NCI-H128 (cell line): ENCODE results near the gene EXOC3L4.
"Not testable (repeated sequence)": the region's sequence is repeated elsewhere in the genome, so short reads cannot be mapped to it uniquely, and the experiment has no call there.

Experiments used
- DNase-seq: peaks from one replicate; lab custom pipeline; 2025; ENCODE audit not compliant: unreplicated experiment; lab: John Stamatoyannopoulos, UW

The EXOC3L4 gene

DNA sequence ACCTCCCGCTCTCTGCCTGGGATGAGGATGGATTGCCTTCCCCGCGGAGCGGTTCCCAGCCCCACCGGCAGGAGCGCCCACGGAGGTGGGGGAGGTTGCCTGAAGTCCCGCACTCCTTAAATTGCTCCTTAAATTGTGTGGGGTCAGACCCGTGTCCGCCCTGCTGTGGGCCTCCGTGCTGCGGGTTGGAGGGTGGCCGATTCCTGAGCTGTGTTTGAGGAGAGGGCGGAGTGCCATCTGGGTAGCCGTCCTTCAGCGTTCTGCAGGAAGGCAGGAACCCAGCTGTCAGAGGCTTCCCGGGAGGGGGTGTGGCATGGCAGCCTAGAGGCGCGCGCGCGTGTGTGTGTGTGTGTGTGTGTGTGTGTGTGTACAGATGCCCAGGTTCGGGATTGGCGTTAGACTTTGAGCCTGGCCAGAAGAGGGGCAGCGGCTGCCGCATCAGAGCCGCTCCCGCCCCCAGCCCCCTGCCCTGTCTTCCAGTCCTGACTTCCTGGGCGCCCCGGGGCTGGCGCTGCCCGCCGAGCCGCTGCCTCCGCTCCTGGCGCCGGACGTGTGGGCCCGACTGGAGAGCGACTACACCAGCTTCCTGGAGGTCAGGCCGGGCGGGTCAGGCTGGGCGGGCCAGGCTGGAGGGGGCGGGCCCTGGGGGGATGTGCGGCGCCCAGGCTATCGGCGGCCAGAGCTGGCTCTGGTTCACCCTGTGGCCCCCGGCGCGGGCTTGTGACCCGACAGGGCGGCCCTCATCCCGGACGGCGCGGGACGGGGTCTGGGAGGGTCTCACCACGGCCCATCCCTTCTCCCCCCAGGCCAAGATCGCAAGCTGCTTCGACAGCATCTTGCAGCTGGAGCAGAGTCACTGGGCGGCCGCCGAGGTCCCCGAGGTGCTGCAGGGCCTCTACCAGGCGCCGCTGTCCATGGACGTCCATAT is 9.2 kb downstream of the EXOC3L4 start:
- peak; percentile 42 for DNase-seq

DNA sequence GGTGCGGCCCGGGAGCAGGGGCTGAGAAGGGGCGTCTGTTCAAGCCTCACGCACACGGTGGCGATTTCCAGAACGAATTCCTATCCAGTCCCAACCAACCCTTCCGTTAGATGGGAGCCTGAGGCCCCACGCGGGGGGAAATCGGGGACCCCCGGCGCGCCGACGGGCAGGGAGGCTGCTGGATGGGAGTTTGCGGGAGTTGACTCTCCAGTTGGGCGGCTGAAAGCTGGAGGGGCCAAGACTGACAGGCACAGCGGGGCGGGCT is 9.8 kb downstream of the EXOC3L4 start:
- no peak for DNase-seq

DNA sequence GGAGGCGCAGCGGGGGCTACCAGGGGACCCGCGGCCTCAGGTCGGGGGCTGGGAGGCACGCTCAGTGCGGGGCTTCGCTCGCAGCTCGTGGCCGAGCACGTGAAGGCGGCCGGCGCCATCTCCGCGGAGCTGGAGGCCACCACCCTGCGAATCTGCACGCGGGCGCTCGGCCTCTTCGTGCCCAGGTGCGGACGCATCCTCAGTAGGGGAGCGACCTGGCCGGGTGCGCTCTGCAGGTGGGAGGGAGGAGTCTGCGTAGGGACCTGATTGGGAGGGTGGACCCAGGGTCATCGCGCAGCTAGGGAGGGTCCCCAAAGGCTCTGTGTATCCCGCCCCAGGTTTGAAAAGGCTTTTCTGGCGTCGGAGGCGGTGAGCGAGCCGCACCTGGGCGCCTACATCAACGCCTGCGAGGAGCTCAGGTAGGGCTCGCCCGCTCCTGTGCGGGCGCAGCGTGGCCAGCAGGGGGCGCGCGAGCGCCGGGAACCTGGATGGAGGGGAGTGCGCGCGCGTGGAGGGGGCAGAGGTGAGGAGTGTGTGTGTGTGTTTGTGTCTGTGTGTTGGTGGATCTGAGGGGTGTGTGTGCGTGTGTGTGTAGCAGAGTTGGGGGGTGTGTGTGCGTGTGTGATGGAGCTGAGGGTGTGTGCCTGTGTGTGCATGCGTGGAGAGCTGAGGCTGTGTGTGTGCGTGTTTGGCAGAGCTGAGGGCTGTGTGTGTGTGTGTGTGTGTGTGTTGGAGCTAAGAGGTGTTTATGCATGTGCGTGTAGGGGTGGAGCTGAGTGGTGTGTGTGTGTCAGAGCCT is 10.3 kb downstream of the EXOC3L4 start:
- peak; percentile 62 for DNase-seq

DNA sequence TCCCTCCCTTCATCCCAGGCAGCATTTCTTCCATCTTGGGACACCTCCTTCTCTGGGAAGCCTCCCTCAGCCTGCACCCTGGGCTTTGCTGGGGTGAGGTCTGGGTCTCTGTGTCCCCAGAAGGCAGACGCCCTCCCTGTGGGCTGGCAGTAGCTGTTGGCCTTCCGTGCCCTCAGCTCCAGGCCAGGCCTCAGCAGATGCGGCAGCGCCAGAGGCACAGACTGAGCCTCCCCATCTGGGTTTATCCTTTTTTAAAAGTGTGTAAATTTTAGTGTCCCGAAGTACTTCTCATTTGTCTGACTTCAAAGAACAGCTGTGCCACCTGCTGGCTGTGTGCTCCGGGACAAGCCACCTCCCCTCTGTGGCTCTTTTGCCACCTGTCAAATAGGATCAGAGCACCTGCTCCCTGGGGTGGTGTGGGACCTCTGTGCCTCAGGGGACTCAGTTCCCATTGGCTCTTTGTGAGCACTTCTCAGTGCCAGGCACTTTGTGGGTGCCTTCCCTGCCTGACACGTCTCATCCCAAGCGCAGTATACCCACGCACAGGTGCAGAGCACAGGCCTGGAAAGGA is 11.1 kb downstream of the EXOC3L4 start:
- DNase-seq: no peak

DNA sequence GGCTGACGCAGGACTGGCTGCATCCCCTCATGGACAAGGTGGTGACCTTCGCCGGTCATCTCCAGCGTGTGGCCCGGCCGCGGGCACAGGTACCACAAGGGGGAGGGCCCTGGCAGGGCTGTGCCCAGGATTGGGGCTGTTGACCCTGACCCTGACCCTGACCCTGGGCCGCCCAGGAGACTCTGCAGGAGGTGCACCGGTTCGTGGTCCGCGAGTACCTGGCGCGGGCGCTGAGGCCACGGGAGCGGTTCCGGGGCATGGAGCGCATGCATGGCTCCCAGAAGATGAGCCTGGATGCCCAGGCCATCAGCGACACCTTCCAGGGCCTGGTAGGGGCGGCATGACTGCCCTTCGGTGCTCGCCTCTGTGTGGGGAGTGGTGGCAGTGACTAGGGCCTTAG is 12.9 kb downstream of the EXOC3L4 start:
- DNase-seq: no peak

DNA sequence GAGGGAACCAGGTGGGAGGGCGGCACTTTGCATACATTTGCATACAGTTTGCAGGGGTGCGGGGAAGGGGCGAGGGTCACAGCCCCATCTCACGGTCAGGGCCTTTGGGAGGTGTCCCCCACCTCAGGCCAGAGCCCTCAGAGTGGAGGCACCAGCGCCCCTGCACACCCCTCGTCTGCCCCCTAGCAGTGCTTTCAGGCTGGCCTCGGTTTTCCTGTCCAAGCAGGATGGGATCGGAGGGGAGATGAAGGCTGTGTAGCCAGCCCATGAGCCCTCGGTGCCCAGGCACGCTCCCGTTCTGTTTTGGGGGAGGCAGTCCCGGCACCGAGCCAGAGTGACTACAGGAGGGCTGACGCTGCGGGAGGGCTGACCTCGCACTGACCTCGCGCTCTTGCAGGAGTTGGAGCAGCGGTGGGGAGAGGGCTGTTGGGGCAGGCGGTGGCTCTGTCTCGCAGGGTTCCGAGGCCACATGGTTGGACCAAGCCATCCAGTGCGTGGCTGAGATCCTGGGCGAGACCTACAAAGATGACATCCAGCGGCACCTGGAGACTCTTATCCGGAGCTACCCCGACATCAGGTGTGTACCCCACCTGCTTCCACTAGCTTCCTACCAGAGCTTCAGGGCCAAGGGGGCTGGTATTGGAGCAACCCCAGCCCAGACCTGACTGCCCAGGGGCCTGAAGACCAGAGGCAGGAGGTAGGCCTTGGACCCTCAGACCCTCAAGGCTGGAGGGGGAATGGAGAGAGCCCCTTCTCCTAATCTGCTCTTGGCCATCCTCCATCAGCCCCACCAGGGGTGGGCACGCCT is 13.6 kb downstream of the EXOC3L4 start:
- no peak for DNase-seq

DNA sequence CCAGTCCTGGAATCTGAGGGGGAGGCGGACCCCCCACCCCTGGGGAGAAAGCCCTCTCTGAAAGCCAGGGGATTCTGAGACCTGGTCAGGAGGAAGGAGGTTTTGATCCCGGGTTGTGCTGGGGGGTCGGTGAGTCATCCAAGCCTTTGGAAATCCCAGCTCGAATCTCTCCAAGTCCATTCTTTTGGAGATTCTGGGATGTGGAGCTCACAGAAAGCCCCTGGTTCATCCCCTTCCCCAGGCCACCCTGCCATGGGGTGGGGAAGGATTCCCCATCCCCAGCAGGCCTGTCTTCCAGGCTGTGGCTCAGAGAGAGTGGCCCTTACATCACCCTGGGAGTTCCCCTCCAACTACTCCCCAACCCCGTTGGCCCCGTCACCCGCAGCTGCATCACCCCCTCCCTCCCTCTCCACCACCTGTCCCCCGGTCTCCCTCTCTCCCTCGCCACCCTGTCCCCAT is 14.3 kb downstream of the EXOC3L4 start:
- DNase-seq: no peak

DNA sequence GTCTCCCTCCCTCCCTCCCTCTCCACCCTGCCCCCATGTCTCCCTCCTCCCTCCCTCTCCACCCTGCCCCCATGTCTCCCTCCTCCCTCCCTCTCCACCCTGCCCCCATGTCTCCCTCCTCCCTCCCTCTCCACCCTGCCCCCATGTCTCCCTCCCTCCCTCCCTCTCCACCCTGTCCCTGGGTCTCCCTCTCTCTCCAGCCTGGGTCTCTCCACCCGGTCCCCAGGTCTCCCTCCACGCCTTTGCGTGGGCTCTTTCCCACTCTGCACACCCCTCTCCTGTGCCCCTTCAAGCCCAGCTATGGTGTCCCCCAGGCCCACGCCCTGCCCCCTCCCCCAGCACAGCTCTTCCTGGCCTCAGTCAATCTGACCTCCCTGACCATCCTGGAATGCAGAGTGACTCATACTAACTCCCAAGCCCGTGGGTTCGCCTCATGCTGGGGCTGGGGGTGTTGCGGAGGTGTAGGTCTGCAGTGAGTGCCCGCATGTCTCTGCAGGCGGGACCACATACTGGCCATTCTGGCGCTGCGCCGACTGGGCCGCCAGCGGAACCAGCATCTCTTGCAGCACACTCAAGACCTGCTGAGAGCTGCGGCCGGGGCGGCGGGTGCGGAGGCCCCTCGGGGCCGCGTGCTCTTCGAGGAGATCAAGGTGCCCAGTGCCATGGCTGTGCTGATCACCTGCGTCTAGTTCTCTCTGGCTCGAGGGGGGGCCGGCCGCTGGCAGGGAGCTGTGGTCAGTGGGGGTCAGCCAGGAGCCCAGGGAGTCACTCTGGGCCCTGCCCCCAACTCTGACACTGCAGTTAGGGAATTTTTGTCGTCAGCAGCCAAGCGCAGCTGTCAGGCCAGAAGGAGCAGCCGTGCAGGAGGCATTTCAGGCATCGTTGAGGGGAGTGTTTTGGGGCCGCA is 15.3 kb downstream of the EXOC3L4 start:
- DNase-seq: no peak

DNA sequence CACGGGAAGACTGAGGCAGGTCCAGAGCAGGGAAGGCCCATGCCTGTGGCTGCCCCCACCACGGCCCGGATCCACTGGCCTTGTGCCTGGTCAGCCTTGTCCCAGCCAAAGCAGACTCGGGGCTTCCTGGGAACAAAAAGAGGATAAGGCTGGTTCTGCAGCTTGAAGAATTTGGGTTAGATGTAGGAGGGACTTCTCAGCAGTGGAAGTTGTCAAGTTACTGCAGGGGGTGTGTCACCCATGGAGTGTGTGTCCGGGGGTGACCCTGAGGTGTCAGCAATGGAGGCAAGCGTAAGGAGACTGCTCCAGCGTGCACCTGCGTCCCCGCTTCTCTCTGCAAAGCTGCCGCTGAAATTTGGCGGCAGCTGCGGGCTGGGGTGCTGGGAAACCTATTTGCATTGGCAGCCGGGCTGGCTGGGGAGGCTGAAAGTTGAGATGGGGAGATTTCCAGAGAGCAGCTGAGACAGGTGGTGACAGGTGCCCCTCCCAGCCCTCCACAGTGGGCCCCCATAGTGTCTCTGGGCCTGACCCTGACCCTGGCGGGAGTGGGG is 16.2 kb downstream of the EXOC3L4 start:
- DNase-seq: peak; percentile 58

DNA sequence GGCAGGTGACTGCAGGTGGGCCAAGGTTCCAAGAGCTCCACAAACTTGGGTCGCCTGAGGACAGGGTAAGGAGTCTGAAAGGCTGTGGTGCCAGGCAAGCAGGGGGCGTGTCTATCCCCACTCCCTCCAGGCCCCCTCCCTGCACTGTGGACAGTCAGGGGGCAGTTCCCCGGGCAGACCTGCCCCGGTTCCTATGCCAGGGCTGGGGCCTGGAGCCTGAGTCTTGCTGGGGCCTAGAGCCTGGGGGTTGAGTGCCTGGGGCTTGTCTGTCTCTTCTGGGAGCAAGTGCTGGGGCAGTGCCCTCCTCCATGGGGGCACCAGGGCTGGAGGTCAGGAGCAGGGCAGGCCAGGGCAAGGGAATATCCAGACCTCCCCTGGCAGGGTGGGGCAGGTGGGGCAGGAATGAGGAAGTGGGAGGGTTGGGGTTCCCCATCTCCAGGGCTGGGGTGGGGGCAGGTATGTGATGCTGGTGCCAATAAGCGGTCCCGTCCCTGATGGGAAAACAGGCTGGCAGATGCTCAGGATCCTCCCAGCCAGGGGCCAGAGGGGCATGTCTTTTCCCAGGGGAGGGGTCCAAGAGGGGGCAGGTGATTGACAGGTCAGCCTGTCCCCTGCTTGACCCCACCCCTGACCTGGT is 16.8 kb downstream of the EXOC3L4 start:
- DNase-seq: no peak

DNA sequence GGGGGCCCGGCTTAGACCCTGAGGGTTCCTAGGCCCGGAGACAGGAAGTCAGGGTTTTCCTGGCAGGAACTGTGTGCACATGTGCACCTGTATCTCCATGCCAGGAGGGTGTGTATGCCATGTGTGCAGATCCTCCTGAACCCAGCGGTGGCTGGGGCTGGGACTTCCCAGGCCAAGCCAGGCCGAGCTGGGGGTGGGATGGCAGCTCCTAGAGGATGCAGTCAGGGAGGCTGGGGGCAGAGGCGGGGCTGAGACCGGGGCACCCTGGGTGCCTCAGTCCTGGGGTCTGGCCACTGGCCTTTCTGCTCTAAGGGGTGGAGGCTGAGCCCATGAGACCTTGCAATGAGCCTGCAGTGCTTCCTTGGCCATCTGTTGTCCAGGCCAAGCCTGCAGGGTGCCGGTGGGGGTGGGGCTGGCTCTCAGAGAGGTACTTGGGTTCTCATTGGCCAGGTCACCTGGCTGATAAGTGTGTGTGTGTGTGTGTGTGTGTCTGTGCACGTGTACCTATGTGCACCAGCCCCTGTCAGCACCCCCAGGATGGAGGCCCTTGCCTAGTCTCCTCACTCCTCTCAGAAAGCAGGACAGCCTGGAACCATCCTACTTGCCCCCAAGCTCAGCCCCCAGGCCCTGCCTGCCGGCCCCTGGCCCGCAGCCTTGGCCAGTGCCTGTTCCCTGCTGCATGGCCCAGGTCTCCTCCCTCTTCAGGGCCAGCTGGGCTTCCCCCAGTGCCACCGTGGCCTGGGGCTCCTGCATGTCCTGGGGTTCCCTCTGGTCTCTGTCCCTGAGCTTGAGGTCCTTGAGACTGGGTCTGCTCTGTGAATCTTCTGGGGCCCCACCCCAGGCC is 18.1 kb downstream of the EXOC3L4 start:
- DNase-seq: no peak

DNA sequence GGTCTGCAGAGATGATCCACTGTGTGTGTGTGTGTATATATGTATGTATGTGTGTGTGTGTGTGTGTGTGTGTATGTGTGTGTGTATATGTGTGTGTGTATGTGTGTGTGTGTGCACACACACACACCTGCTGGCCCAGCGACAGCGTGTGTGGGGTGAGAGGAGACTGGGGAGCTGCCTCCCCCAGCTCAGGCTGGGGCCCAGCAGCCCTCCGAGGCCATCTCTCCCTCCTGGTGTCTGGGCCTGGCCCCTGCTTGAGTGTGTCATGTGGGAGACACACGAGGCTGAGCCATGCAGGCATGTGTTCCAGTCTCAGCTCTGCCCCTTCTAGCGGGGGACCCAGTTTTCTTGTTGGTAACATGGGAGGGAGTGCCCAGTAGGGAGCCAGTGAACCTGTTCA is 18.8 kb downstream of the EXOC3L4 start:
- no peak for DNase-seq

DNA sequence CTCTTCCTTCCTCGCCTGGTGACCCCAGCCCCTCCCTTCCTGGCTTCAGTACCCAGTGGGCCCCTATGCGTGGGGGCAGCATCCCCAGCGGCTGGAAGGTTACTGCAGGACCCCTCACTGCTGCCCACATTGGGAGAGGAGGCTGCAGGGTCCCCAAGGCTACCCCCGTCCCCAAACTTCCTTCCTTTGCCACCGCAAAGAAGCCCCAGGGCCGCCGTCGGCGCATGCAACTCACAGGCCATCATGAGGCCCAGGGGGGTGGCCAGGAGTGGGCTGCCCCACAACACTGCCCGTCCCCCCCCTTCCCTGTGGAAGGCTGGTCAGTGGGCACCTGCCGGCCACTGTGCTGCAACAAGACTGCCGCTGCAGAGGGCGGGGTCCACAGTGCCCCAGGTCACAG is 19.2 kb downstream of the EXOC3L4 start:
- DNase-seq: no peak

DNA sequence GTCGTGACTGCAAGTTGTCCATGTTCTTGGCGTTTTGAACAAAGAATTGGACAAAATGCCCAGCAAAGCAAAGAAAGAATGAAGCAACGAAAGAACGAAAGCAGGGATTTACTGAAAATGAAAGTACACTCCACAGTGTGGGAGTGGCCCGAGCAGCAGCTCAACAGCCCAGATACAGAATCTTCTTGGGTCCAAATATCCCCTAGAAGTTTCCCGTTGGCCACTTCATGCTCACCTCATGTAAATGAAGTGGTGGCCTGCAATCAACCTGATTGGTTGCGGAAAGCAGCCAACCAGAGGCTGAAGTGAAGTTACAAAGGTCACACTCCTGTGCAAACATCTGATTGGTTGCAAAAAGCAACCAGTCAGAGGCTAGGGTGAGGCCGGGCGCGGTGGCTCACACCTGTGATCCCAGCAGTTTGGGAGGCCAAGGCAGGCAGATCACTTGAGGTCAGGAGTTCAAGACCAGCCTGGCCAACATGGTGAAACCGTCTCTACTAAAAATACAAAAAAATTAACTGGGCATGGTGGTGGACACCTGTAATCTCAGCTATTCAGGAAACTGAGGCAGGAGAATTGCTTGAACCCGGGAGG is 20.7 kb downstream of the EXOC3L4 start:
- not testable (repeated sequence) for DNase-seq

DNA sequence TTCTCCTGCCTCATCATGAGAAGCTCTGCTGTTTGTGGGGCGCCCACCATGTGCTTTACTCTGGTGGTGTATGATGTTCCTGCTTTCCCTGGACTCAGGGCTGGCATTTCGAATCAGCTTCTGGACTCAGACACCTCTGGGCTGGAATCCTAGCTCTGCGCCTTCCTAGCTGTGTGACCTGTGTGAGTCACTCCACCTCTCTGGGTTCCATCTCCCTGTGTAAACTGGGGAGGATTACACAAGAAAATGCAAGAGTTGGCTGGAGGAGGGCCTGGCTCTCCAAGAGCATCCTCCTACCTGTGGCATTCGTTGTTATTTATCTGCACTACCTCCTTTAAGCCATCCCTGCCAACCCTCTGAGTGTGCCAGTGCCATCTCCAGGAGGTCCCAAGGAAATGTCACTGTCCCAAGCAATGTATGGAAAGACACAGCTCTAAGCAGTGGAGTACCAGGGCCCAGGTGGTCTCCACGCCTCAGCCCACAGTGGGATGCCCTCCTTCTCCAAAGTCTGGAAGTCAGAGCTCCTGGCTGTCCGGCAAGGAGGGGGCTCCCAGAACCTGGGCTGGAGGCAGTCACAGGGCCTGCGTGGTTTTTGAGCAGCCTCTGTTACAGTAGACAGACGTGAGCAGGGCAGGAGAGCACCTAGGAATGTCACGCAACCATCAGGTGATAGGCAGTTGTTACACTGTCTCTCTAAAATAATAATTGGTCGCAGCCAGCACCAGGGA is 21.5 kb downstream of the EXOC3L4 start:
- no peak for DNase-seq

DNA sequence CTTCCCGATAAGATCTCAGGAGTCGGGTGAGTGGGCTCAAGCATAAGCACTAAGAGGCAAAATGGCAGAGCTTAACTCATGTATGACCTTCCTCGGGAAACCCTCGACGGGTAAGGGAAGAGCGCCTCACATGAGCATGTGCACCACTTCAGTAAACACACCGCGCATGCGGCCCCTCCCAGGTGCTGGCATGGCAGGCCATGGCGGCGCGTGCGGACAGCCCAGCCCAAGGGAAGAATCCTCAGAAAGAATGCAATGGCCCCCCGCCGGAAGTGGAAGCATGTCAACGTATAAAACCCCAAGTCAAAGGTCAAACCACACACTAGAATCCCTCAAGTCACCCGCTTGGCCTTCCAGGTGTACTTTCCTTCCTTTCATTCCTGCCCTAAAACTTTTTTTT is 22.1 kb downstream of the EXOC3L4 start:
- DNase-seq: no peak

DNA sequence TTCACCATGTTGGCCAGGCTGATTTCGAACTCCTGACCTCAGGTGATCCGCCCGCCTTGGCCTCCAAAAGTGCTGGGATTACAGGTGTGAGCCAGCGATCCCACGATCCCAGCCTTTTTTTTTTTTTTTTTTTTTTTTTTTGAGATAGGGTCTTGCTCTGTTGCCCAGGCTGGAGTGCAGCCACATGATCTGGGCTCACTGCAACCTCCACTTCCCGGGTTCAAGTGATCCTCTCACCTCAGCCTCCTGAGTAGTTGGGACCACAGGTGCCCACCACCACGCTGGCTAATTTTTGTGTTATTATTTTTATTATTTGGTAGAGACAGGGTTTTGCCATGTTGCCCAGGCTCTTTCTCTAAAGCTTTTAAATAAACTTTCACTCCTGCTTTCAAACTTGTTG is 23.0 kb downstream of the EXOC3L4 start:
- not testable (repeated sequence) for DNase-seq
